Endothelial cell of umbilical vein (primary cell): ENCODE measurements around the gene PPHLN1. TPM values are rescaled to one million over a fixed set of nuclear protein-coding genes. Genes with fewer than 3 reads are reported as not detected.

ENCODE experiments used
- BruUV-seq: library from RNA; stranded (reverse); fragments of 400-500 nt; replicated peaks from 2 replicates; lab custom pipeline; 2021; lab: Mats Ljungman, UMichigan
- CTCF ChIA-PET: fragments of 300-600, 350-600 bp; sonication (Branson Sonifier 250); formaldehyde crosslinking; loops from one replicate; lab custom pipeline; 2021; ENCODE audit warnings: antibody characterized with exemption, inconsistent platforms; lab: Charles Lee
- POLR2A ChIA-PET: fragments of 300-600, 350-600 bp; sonication (Branson Sonifier 250); formaldehyde crosslinking; loops from one replicate; lab custom pipeline; 2021; ENCODE audit warnings: antibody characterized with exemption, inconsistent platforms; lab: Charles Lee
- DNase-seq: peaks from one replicate; pipeline ENCODE4 v3.0.0-alpha.2; 2011; ENCODE audit warnings: low read depth, low spot score
- FAIRE-seq: peaks from 2 replicates; lab custom pipeline; 2011; peaks lifted over from hg19 to GRCh38; lab: Jason Lieb, UNC
- H2AFZ ChIP-seq: 2 replicates; pipeline ENCODE4 v1.6.0; 2012; ENCODE audit warnings: low read depth, low read length, control low read depth, inconsistent platforms
- H3K27ac ChIP-seq: 2 replicates; pipeline ENCODE4 v1.5.1; 2011; ENCODE audit warnings: low read depth, mild to moderate bottlenecking, control low read depth, low read length, moderate library complexity; ENCODE audit not compliant: insufficient read depth
- H3K27me3 ChIP-seq, 2 experiments: 2 replicates each; pipeline versions ENCODE4 v1.6.0 to v1.6.1; 2011; ENCODE audit warnings: low read length in 2 of 2, mixed read lengths in 1 of 2; ENCODE audit not compliant: control insufficient read depth in 2 of 2, insufficient read depth in 2 of 2
- H3K36me3 ChIP-seq, 2 experiments: 2 replicates in 1 of 2; 3 replicates in 1 of 2; pipeline ENCODE4 v1.5.1; 2011; ENCODE audit warnings: low read length in 2 of 2, mild to moderate bottlenecking in 1 of 2, moderate library complexity in 1 of 2; ENCODE audit not compliant: control insufficient read depth in 2 of 2, insufficient read depth in 2 of 2; ENCODE audit errors: extremely low read depth in 1 of 2
- H3K4me1 ChIP-seq: 3 replicates; pipeline ENCODE4 v1.5.1; 2011; ENCODE audit warnings: mild to moderate bottlenecking, low read length; ENCODE audit not compliant: control insufficient read depth, insufficient read depth; ENCODE audit errors: extremely low read depth
- H3K4me2 ChIP-seq: 2 replicates; pipeline ENCODE4 v1.6.1; 2011; ENCODE audit warnings: low read length, control low read depth, mixed read lengths; ENCODE audit not compliant: insufficient read depth
- H3K4me3 ChIP-seq, 3 experiments: fragments of 200-600 bp in 1 of 3; sonication (generic), shearing (Covaris generic) in 1 of 3; replicated peaks in 1 of 3; 2 replicates each; pipeline ENCODE4 v1.5.1; 2011 to 2016; ENCODE audit warnings: control low read depth in 3 of 3, low read length in 3 of 3, mild to moderate bottlenecking in 2 of 3, inconsistent platforms in 1 of 3, low read depth in 1 of 3, moderate library complexity in 1 of 3; ENCODE audit not compliant: insufficient read depth in 1 of 3
- H3K79me2 ChIP-seq: 2 replicates; pipeline ENCODE4 v1.6.0; 2012; ENCODE audit warnings: low read length, inconsistent platforms; ENCODE audit not compliant: control insufficient read depth, insufficient read depth
- H3K9ac ChIP-seq: replicated peaks from 2 replicates; pipeline ENCODE3; 2011; ENCODE audit warnings: low read length, control low read depth; ENCODE audit not compliant: insufficient read depth; ENCODE audit errors: extremely low read depth
- H3K9me1 ChIP-seq: replicated peaks from 3 replicates; pipeline ENCODE4 v1.6.0; 2011; ENCODE audit warnings: mild to moderate bottlenecking, low read length; ENCODE audit not compliant: control insufficient read depth, insufficient read depth; ENCODE audit errors: extremely low read depth
- H3K9me3 ChIP-seq: replicated peaks from 2 replicates; pipeline ENCODE4 v1.5.1; 2012; ENCODE audit warnings: low read length, inconsistent platforms; ENCODE audit not compliant: control insufficient read depth, insufficient read depth
- H4K20me1 ChIP-seq: replicated peaks from 2 replicates; pipeline ENCODE3; 2011; ENCODE audit warnings: mild to moderate bottlenecking, low read length; ENCODE audit not compliant: control insufficient read depth, insufficient read depth; ENCODE audit errors: extremely low read depth
- EZH2 ChIP-seq: IDR thresholded peaks from 2 replicates; pipeline ENCODE4 v1.6.1; 2012; ENCODE audit warnings: borderline replicate concordance, low read depth, mild to moderate bottlenecking, moderate library complexity, low read length, inconsistent platforms; ENCODE audit not compliant: severe bottlenecking
- FOS ChIP-seq: IDR thresholded peaks from 2 replicates; pipeline ENCODE4 v1.6.1; 2011; ENCODE audit warnings: mild to moderate bottlenecking, low read length, moderate library complexity, borderline replicate concordance; ENCODE audit not compliant: insufficient read depth
- GATA2 ChIP-seq: IDR thresholded peaks from 2 replicates; pipeline ENCODE4 v1.7.0; 2011; ENCODE audit warnings: low read depth, mild to moderate bottlenecking, moderate library complexity, mixed read lengths, low read length; ENCODE audit not compliant: insufficient read length, insufficient read depth
- JUN ChIP-seq: IDR thresholded peaks from 2 replicates; pipeline ENCODE4 v1.6.1; 2011; ENCODE audit warnings: borderline replicate concordance, low read depth; ENCODE audit not compliant: insufficient read length, insufficient read depth
- MYC ChIP-seq: IDR thresholded peaks from one replicate; pipeline ENCODE4 v1.6.1; 2011; ENCODE audit warnings: mild to moderate bottlenecking, low read depth, low read length
- POLR2A ChIP-seq: IDR thresholded peaks from 2 replicates; pipeline ENCODE4 v1.6.1; 2012; ENCODE audit warnings: low read depth, mild to moderate bottlenecking, control low read depth, low read length
- POLR2AphosphoS5 ChIP-seq: IDR thresholded peaks from 2 replicates; pipeline ENCODE4 v1.6.1; 2012; ENCODE audit warnings: low read depth, mild to moderate bottlenecking, control low read depth, low read length, moderate library complexity; ENCODE audit not compliant: insufficient read depth
- dilution Hi-C: fragments of 300-500 bp; cut with MboI; formaldehyde crosslinking; loops from one replicate; pipeline ENCODE4 v1.15.0; 2019; ENCODE audit warnings: low sequenced_read_pairs; ENCODE audit not compliant: extremely low pct_ligation_motif_present
- intact Hi-C: fragments of 100-400 bp; cut with micrococcal nuclease; formaldehyde crosslinking; loops from one replicate; pipeline ENCODE4 v1.10.0; 2022
- polyA plus RNA-seq, 4 experiments: library from polyadenylated mRNA; depleted of rRNA in 3 of 4; stranded (reverse) in 3 of 4; unstranded in 1 of 4; fragments of >200 nt; gene quantifications; 2 replicates each; pipeline versions ENCODE4 v1.2.1 to v1.2.3, GENCODE V29; 2011 to 2012; ENCODE audit warnings: missing spikeins in 1 of 4
- total RNA-seq: library from RNA; stranded (reverse); gene quantifications from 2 replicates; pipeline ENCODE4 v1.2.3, GENCODE V29; 2021
- TF ChIP-seq, protein P1 (sequence below): IDR thresholded peaks from 2 replicates; pipeline ENCODE4 v1.6.1; 2011; ENCODE audit not compliant: insufficient read depth, insufficient read length
- TF ChIP-seq, protein P2 (sequence below), 2 donors: IDR thresholded peaks; 1 replicate in 1 of 2; 2 replicates in 1 of 2; pipeline ENCODE4 v1.5.1; 2011; ENCODE audit warnings: low read length in 2 of 2, mild to moderate bottlenecking in 2 of 2, moderate library complexity in 2 of 2, control low read depth in 1 of 2, inconsistent platforms in 1 of 2, low read depth in 1 of 2; ENCODE audit not compliant: insufficient read depth in 1 of 2; ENCODE audit errors: extremely low read depth in 1 of 2

The PPHLN1 gene
- total and polyA plus RNA-seq, 2 donors (not counting 3 experiments of a cell fraction or from before 2014, with no cell fraction given): 23.4 to 62.2 TPM

DNA sequence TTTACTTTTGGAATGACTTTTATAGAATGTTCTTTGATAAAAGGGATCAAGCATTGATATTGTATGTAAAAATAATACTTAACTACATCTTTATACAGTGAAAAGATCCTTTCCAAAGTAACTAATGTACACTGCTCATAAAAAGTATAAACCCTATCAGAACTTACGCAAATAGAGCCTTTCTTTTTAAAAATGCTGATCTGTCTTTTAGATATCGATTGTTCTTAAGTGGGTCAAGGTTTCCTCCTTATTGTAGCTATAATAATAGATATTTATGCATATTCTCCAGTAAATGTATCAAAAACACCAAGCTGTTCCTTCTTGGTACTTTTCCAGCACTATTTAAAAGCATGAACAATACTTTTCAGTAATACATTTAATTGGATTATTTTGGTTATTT lies 68.5 kb downstream of the PPHLN1 start:
- H3K27ac ChIP-seq: no peak overlapping the region
- no peaks in the 10 kb centered on the region for H3K27me3 ChIP-seq
- no peaks in the 10 kb centered on the region for H3K9me1 ChIP-seq
- no peak overlapping the region for H3K9ac ChIP-seq
- CTCF ChIA-PET: interaction anchor here (0.7 to 1.0 kb wide), 2 partner anchors 9 to 22 kb away, joined by 3 read pairs; no protein-coding TSS in a partner anchor
- no peaks in the 10 kb centered on the region for H3K9me3 ChIP-seq
- no peak overlapping the region for H3K4me3 ChIP-seq
- no TSS peak for BruUV-seq
- dilution Hi-C loops: no loop called here
- TF ChIP-seq POLR2AphosphoS5: no peak
- no peak for TF ChIP-seq JUN
- TF ChIP-seq FOS: no peak
- TF ChIP-seq, protein P1, sequence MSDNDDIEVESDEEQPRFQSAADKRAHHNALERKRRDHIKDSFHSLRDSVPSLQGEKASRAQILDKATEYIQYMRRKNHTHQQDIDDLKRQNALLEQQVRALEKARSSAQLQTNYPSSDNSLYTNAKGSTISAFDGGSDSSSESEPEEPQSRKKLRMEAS: no peak
- no peak for TF ChIP-seq GATA2
- no peak for TF ChIP-seq EZH2
- TF ChIP-seq, protein P2, sequence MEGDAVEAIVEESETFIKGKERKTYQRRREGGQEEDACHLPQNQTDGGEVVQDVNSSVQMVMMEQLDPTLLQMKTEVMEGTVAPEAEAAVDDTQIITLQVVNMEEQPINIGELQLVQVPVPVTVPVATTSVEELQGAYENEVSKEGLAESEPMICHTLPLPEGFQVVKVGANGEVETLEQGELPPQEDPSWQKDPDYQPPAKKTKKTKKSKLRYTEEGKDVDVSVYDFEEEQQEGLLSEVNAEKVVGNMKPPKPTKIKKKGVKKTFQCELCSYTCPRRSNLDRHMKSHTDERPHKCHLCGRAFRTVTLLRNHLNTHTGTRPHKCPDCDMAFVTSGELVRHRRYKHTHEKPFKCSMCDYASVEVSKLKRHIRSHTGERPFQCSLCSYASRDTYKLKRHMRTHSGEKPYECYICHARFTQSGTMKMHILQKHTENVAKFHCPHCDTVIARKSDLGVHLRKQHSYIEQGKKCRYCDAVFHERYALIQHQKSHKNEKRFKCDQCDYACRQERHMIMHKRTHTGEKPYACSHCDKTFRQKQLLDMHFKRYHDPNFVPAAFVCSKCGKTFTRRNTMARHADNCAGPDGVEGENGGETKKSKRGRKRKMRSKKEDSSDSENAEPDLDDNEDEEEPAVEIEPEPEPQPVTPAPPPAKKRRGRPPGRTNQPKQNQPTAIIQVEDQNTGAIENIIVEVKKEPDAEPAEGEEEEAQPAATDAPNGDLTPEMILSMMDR (IDR thresholded peaks at IDR 0.05; ENCODE audit: extremely low read depth in 1 of 2, insufficient read depth in 1 of 2, low read depth in 1 of 2, low read length in 2 of 2): no peak
- no peak for TF ChIP-seq MYC
- TF ChIP-seq POLR2A: no peak
- H3K79me2 ChIP-seq: peaks cover 3% of the 10 kb centered on the region
- intact Hi-C loops: no loop called here
- no peak for FAIRE-seq
- no peak overlapping the region for H3K4me2 ChIP-seq
- no peaks in the 10 kb centered on the region for H4K20me1 ChIP-seq
- H3K36me3 ChIP-seq: peaks cover 0 to 5% of the 10 kb centered on the region in 2 experiments
- no peak for DNase-seq
- peaks cover 5% of the 10 kb centered on the region for H3K4me1 ChIP-seq
- no peak overlapping the region for H2AFZ ChIP-seq
- POLR2A ChIA-PET: no interaction called here
